Loucy (cell line): Measurements from ENCODE around the gene PGAM5.

Experiments used
- EZH2phosphoT487 ChIP-seq: fragments of 200-600 bp; IDR thresholded peaks from 2 replicates; pipeline ENCODE4 v1.6.1; 2018; ENCODE audit warnings: antibody characterized with exemption, mild to moderate bottlenecking, moderate library complexity, borderline replicate concordance
- TF ChIP-seq, protein P1 (sequence below): fragments of 200-600 bp; sonication (generic); conservative IDR thresholded peaks from 2 replicates; pipeline ENCODE4 v1.5.1; 2014; ENCODE audit warnings: mild to moderate bottlenecking, antibody characterized with exemption, low read length

DNA sequence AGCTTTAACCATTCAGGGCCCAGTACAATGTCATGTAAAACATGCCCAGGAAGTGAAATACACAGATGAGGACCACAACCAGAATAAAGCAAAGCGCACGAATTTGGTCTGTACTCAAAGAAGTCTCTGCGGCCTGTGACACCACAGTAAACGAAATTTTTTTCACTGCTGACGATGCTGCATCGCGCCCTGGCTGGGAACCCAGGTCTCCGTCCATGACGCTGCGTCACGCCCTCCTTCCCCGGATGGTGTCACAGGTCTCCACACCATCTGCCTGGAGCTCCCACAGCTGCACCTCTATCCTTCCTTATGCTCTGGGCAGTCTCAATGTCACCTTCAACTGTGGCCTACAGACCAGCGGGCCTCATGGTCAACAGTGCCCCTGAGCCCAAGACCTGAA, 33.2 kb downstream of the PGAM5 start:
- TF ChIP-seq, protein P1, sequence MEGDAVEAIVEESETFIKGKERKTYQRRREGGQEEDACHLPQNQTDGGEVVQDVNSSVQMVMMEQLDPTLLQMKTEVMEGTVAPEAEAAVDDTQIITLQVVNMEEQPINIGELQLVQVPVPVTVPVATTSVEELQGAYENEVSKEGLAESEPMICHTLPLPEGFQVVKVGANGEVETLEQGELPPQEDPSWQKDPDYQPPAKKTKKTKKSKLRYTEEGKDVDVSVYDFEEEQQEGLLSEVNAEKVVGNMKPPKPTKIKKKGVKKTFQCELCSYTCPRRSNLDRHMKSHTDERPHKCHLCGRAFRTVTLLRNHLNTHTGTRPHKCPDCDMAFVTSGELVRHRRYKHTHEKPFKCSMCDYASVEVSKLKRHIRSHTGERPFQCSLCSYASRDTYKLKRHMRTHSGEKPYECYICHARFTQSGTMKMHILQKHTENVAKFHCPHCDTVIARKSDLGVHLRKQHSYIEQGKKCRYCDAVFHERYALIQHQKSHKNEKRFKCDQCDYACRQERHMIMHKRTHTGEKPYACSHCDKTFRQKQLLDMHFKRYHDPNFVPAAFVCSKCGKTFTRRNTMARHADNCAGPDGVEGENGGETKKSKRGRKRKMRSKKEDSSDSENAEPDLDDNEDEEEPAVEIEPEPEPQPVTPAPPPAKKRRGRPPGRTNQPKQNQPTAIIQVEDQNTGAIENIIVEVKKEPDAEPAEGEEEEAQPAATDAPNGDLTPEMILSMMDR: no peak
- no peak for TF ChIP-seq EZH2phosphoT487
